AG04449 (cell line): ENCODE results near the gene TPO.

ENCODE experiments used
- CTCF ChIA-PET: fragments of 350-600 bp; formaldehyde crosslinking; extraction: SDS; loops from one replicate; lab custom pipeline; 2021; ENCODE audit warnings: antibody characterized with exemption; lab: Yijun Ruan, JAX
- POLR2A ChIA-PET: fragments of 400-600, 350-600 bp; formaldehyde crosslinking; extraction: SDS; loops from one replicate; lab custom pipeline; 2020; ENCODE audit warnings: antibody characterized with exemption, inconsistent platforms; lab: Yijun Ruan, JAX
- DNase-seq: peaks from one replicate; pipeline ENCODE4 v3.0.0-alpha.2; 2010; ENCODE audit warnings: low read depth, low spot score
- H3K4me3 ChIP-seq: 2 replicates; pipeline ENCODE4 v1.5.1; 2011; ENCODE audit warnings: low read depth, mild to moderate bottlenecking, control low read depth, low read length
- CTCF ChIP-seq: IDR thresholded peaks from one replicate; pipeline ENCODE4 v1.5.1; 2011; ENCODE audit warnings: mild to moderate bottlenecking, moderate library complexity, low read length, control low read depth, inconsistent platforms; ENCODE audit not compliant: insufficient read depth; ENCODE audit errors: missing control alignments

TPO gene

GRCh38 chr2:1415501-1415900, 2.2 kb downstream of the TPO start:
- ChIA-PET POLR2A (no interaction called here), CTCF (no interaction called here)
- TF ChIP-seq CTCF = no peak
- DNase-seq = no peak
- no peak overlapping the region for H3K4me3 ChIP-seq

- no peak overlapping the region for H3K4me3 ChIP-seq
- DNase-seq = no peak
- TF ChIP-seq CTCF = no peak
- ChIA-PET CTCF (no interaction called here), POLR2A (no interaction called here)
Observed at GRCh38 chr2:1418566-1418965, 5.3 kb downstream of the TPO start.

- CTCF ChIA-PET = no interaction called here
- no peak for TF ChIP-seq CTCF
- no peak for DNase-seq
- no peak overlapping the region for H3K4me3 ChIP-seq
- POLR2A ChIA-PET = no interaction called here
Observed at GRCh38 chr2:1420746-1421480, 7.7 kb downstream of the TPO start.

GRCh38 chr2:1421731-1422130, 8.5 kb downstream of the TPO start:
- no peak for TF ChIP-seq CTCF
- ChIA-PET CTCF (no interaction called here), POLR2A (no interaction called here)
- no peak for DNase-seq
- no peak overlapping the region for H3K4me3 ChIP-seq

GRCh38 chr2:1422131-1422530, 8.9 kb downstream of the TPO start:
- DNase-seq = no peak
- no peak for TF ChIP-seq CTCF
- CTCF ChIA-PET = no interaction called here
- no peak overlapping the region for H3K4me3 ChIP-seq
- POLR2A ChIA-PET = no interaction called here

- CTCF ChIA-PET = no interaction called here
- no peak for DNase-seq
- POLR2A ChIA-PET = no interaction called here
- no peak for TF ChIP-seq CTCF
- no peak overlapping the region for H3K4me3 ChIP-seq
Observed at GRCh38 chr2:1422716-1423285, 9.5 kb downstream of the TPO start.
